K562 (cell line): Measurements from ENCODE around the gene GPR162.

ENCODE experiments used
- CBX3 ChIP-seq, 2 experiments: IDR thresholded peaks; 1 replicate in 1 of 2; 2 replicates in 1 of 2; pipeline ENCODE4 v1.6.1; 2012; ENCODE audit warnings: inconsistent platforms in 2 of 2, low read length in 2 of 2, borderline replicate concordance in 1 of 2, control low read depth in 1 of 2
- EZH2 ChIP-seq: IDR thresholded peaks from 2 replicates; pipeline ENCODE4 v1.6.1; 2012; ENCODE audit warnings: low read depth, mild to moderate bottlenecking, inconsistent platforms, low read length, borderline replicate concordance
- FOXJ3 ChIP-seq: sonication (generic); formaldehyde crosslinking; IDR thresholded peaks from 2 replicates; pipeline ENCODE4 v1.4.0; 2020; ENCODE audit warnings: mild to moderate bottlenecking, missing genetic modification reagents
- MYNN ChIP-seq, 2 experiments: sonication (generic); formaldehyde crosslinking in 1 of 2; IDR thresholded peaks; 2 replicates each; pipeline versions ENCODE4 v1.5.0 to v1.6.1; 2016 to 2020; ENCODE audit warnings: antibody characterized with exemption in 1 of 2, missing genetic modification reagents in 1 of 2
- NONO ChIP-seq, 2 experiments: fragments of 200-400 bp in 1 of 2; fragments of 450-650 bp in 1 of 2; formaldehyde crosslinking in 1 of 2; IDR thresholded peaks; 2 replicates each; pipeline ENCODE4 v1.6.1; 2017; ENCODE audit warnings: low read depth in 2 of 2, mild to moderate bottlenecking in 2 of 2, moderate library complexity in 2 of 2, low read length in 1 of 2
- POLR2A ChIP-seq: fragments of 450-650 bp; conservative IDR thresholded peaks from 2 replicates; pipeline ENCODE4 v1.6.1; 2016
- ZFP1 ChIP-seq: fragments of 450-650 bp; formaldehyde crosslinking; IDR thresholded peaks from 2 replicates; pipeline ENCODE4 v1.4.0; 2020; ENCODE audit warnings: mild to moderate bottlenecking, mixed read lengths
- ZNF184 ChIP-seq: sonication (generic); formaldehyde crosslinking; IDR thresholded peaks from 2 replicates; pipeline ENCODE4 v1.5.0; 2020; ENCODE audit warnings: missing genetic modification reagents
- ZNF407 ChIP-seq: fragments of 450-650 bp; IDR thresholded peaks from 2 replicates; pipeline ENCODE4 v1.6.1; 2016; ENCODE audit warnings: low read depth
- ZNF79 ChIP-seq: fragments of 250-450 bp; sonication (Bioruptor Pico); IDR thresholded peaks from 2 replicates; pipeline ENCODE4 v1.4.0; 2020; ENCODE audit warnings: low read depth, mild to moderate bottlenecking, moderate library complexity
- TF ChIP-seq, protein P1 (sequence below), 3 experiments: IDR thresholded peaks in 2 of 3; conservative IDR thresholded peaks in 1 of 3; 2 replicates each; pipeline ENCODE4 v1.5.1; 2011 to 2012; ENCODE audit warnings: low read length in 3 of 3, mild to moderate bottlenecking in 3 of 3, control low read depth in 2 of 3, improper control_type of control experiment in 1 of 3, inconsistent platforms in 1 of 3, low read depth in 1 of 3, mixed read lengths in 1 of 3, moderate library complexity in 1 of 3; ENCODE audit not compliant: insufficient read depth in 2 of 3

GRCh38 chr12:6851153-6851920, 29.7 kb downstream of the GPR162 start, which contains the start of gene CDCA3:
- TF ChIP-seq ZNF407 (no peak), CBX3 (IDR thresholded peaks at IDR 0.05; ENCODE audit: borderline replicate concordance in 1 of 2, low read length in 2 of 2) (no peak; a peak in 1 of 3 replicates), MYNN (IDR thresholded peaks at IDR 0.05) (no peak), MYNN (CRISPR knock-in tag; IDR thresholded peaks at IDR 0.05) (no peak), FOXJ3 (CRISPR knock-in tag) (no peak), ZNF184 (CRISPR knock-in tag) (no peak), ZFP1 (no peak), NONO (IDR thresholded peaks at IDR 0.05; ENCODE audit: low read depth in 2 of 2, low read length in 1 of 2) (no peak), POLR2A (peak; percentile 59), EZH2 (no peak), ZNF79 (CRISPR knock-in tag) (no peak)
- TF ChIP-seq, protein P1, sequence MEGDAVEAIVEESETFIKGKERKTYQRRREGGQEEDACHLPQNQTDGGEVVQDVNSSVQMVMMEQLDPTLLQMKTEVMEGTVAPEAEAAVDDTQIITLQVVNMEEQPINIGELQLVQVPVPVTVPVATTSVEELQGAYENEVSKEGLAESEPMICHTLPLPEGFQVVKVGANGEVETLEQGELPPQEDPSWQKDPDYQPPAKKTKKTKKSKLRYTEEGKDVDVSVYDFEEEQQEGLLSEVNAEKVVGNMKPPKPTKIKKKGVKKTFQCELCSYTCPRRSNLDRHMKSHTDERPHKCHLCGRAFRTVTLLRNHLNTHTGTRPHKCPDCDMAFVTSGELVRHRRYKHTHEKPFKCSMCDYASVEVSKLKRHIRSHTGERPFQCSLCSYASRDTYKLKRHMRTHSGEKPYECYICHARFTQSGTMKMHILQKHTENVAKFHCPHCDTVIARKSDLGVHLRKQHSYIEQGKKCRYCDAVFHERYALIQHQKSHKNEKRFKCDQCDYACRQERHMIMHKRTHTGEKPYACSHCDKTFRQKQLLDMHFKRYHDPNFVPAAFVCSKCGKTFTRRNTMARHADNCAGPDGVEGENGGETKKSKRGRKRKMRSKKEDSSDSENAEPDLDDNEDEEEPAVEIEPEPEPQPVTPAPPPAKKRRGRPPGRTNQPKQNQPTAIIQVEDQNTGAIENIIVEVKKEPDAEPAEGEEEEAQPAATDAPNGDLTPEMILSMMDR (IDR thresholded peaks at IDR 0.05 in 2 of 3, conservative IDR thresholded peaks at IDR 0.05 in 1 of 3; ENCODE audit: insufficient read depth in 2 of 3, low read depth in 1 of 3, low read length in 3 of 3), result no peak
